BLaER1 treated with 17β-estradiol and CSF1 and Interleukin-3, amounts not matched to agents 10 nM and 100 nM (cell line): ENCODE measurements around the gene FHOD3.
A peak's percentile ranks its signal among the peaks of the same experiment; 100 is the strongest.

ENCODE experiments used
- H3K27ac ChIP-seq, 11 experiments: shearing (Covaris generic); formaldehyde crosslinking; 2 replicates each; pipeline ENCODE4 v1.8.1; 2022
- H3K27me3 ChIP-seq, 11 experiments: shearing (Covaris generic); formaldehyde crosslinking; 2 replicates each; pipeline ENCODE4 v1.8.1; 2022
- H3K36me3 ChIP-seq, 11 experiments: shearing (Covaris generic); formaldehyde crosslinking; 2 replicates each; pipeline ENCODE4 v1.8.1; 2022
- H3K4me1 ChIP-seq, 10 experiments: shearing (Covaris generic); formaldehyde crosslinking; 2 replicates each; pipeline ENCODE4 v1.8.1; 2022
- H3K4me2 ChIP-seq, 11 experiments: shearing (Covaris generic); formaldehyde crosslinking; 2 replicates each; pipeline ENCODE4 v1.8.1; 2022
- H3K4me3 ChIP-seq, 10 experiments: shearing (Covaris generic); formaldehyde crosslinking; 2 replicates each; pipeline ENCODE4 v1.8.1; 2022
- H3K9ac ChIP-seq, 11 experiments: shearing (Covaris generic); formaldehyde crosslinking; 2 replicates each; pipeline ENCODE4 v1.8.1; 2022
- H3K9me3 ChIP-seq, 11 experiments: shearing (Covaris generic); formaldehyde crosslinking; replicated peaks in 1 of 11; 2 replicates each; pipeline ENCODE4 v1.8.1; 2022
- H4K20me1 ChIP-seq, 11 experiments: shearing (Covaris generic); formaldehyde crosslinking; 2 replicates each; pipeline ENCODE4 v1.8.1; 2022
- Cebpa-rat ChIP-seq, 11 experiments: shearing (Covaris generic); IDR thresholded peaks; 2 replicates each; pipeline ENCODE4 v1.8.1; 2022

Gene FHOD3

DNA sequence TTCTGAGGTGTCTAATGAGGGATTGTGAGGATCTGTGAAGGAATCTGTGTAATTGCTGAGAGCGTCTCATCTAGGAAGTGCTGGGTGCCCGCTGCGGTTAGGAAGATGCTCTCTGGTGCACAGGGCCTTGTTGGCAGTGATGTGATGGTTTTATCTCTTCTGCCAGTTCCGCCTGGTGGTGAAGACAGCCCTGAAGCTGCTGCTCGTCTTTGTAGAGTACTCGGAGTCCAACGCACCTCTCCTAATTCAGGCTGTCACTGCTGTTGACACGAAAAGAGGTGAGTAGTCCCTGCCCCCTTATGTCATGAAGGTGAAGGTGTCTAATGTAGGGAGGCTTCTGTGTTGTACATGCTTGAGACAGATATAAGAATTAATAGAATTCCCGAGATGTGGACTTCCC is 297.1 kb downstream of the FHOD3 start:
- Histone ChIP-seq H3K27ac (no peak overlapping the region), H3K27me3 (no peaks in the 10 kb centered on the region), H3K9ac (no peak overlapping the region), H3K9me3 (no peaks in the 10 kb centered on the region), H3K36me3 (no peaks in the 10 kb centered on the region), H3K4me1 (peaks cover 0 to 11% (median 9%) of the 10 kb centered on the region in 10 experiments; a peak in 9 of 20 replicates), H4K20me1 (no peaks in the 10 kb centered on the region), H3K4me3 (no peak overlapping the region), H3K4me2 (peak overlapping the region in 4 of 11 experiments; percentile 3 to 41 (median 12); a peak in 3 of 22 replicates)
- no peak for TF ChIP-seq Cebpa-rat (IDR thresholded peaks at IDR 0.05)

- Histone ChIP-seq H3K4me3 (no peak overlapping the region), H3K9me3 (no peaks in the 10 kb centered on the region), H3K27ac (no peak overlapping the region), H3K9ac (no peak overlapping the region), H3K4me1 (peaks cover 0 to 13% (median 10%) of the 10 kb centered on the region in 10 experiments; a peak in 10 of 20 replicates), H4K20me1 (no peaks in the 10 kb centered on the region), H3K36me3 (no peaks in the 10 kb centered on the region), H3K27me3 (no peaks in the 10 kb centered on the region), H3K4me2 (peak overlapping the region in 4 of 11 experiments; percentile 3 to 41 (median 12); a peak in 4 of 22 replicates)
- no peak for TF ChIP-seq Cebpa-rat (IDR thresholded peaks at IDR 0.05)
Observed at GRCh38 chr18:36595046-36595817, 297.7 kb downstream of the FHOD3 start.

- no peaks in the 10 kb centered on the region for H3K36me3 ChIP-seq
- no peak overlapping the region for H3K4me3 ChIP-seq
- no peak overlapping the region for H3K4me2 ChIP-seq
- no peak overlapping the region for H3K9ac ChIP-seq
- TF ChIP-seq Cebpa-rat (IDR thresholded peaks at IDR 0.05), result no peak
- H3K27ac ChIP-seq, result no peak overlapping the region
- H3K27me3 ChIP-seq, result no peaks in the 10 kb centered on the region
- H4K20me1 ChIP-seq, result no peaks in the 10 kb centered on the region
- H3K9me3 ChIP-seq, result no peaks in the 10 kb centered on the region
- peaks cover 0 to 19% (median 13%) of the 10 kb centered on the region in 10 experiments; a peak in 14 of 20 replicates for H3K4me1 ChIP-seq
Observed at GRCh38 chr18:36595818-36596215, 298.3 kb downstream of the FHOD3 start.

DNA sequence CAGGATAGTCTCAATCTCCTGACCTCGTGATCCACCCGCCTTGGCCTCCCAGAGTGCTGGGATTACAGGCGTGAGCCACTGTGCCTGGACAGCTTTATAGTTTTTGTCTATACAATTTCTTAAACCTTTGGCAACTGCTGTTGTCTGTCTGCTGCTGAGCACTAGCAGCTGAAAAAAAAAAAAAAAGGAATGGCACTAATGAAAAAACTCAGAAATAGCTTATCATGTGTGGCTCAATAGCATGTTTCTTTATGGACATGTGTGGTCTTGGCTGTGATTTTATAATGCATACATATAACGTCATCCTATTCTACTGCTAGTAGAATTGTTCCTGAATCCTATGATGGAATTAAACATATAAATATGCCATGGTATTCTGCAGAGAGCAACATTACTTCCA is 300.1 kb downstream of the FHOD3 start:
- Histone ChIP-seq H3K4me3 (no peak overlapping the region), H4K20me1 (no peaks in the 10 kb centered on the region), H3K9ac (no peak overlapping the region), H3K9me3 (no peaks in the 10 kb centered on the region), H3K36me3 (no peaks in the 10 kb centered on the region), H3K4me1 (peaks cover 0 to 25% (median 20%) of the 10 kb centered on the region in 10 experiments; a peak in 14 of 20 replicates), H3K27me3 (no peaks in the 10 kb centered on the region), H3K27ac (no peak overlapping the region), H3K4me2 (no peak overlapping the region)
- TF ChIP-seq Cebpa-rat (IDR thresholded peaks at IDR 0.05), result no peak

DNA sequence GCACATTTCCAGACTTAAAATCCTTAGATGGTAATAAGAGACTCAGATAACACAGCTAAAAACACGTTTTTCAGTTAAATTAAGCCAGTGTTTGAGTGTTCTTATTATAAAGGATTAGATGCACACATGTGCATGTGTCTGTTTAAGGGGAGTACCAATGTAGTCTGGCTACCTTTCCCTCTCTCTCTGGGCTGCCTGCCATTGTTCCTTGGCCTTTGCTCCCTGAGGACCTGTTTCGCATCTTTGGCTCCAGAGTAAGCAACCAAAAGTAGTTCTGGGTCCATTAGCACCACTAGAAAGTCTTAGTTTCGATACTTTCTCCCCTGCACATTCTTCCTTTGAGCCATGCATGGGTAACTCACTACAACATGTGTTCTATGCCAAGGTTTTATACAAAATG is 303.0 kb downstream of the FHOD3 start:
- no peak overlapping the region for H3K9ac ChIP-seq
- H3K4me1 ChIP-seq, result peaks cover 0 to 16% (median 12%) of the 10 kb centered on the region in 10 experiments; a peak in 12 of 20 replicates
- TF ChIP-seq Cebpa-rat (IDR thresholded peaks at IDR 0.05), result no peak
- no peaks in the 10 kb centered on the region for H3K36me3 ChIP-seq
- peak overlapping the region in 6 of 11 experiments; percentile 0 to 54 (median 18); a peak in 8 of 22 replicates for H3K4me2 ChIP-seq
- no peaks in the 10 kb centered on the region for H3K9me3 ChIP-seq
- no peaks in the 10 kb centered on the region for H4K20me1 ChIP-seq
- H3K4me3 ChIP-seq, result no peak overlapping the region
- H3K27me3 ChIP-seq, result no peaks in the 10 kb centered on the region
- H3K27ac ChIP-seq, result 0 out of 22 replicates have a peak overlapping the region, but pooled peaks of 2 of the 11 experiments have one; percentile 15 to 55

- Histone ChIP-seq H3K36me3 (no peaks in the 10 kb centered on the region), H3K4me2 (peak overlapping the region in 6 of 11 experiments; percentile 2 to 54 (median 18); a peak in 6 of 22 replicates), H3K4me1 (peaks cover 0 to 16% (median 12%) of the 10 kb centered on the region in 10 experiments; a peak in 12 of 20 replicates), H3K9ac (no peak overlapping the region), H3K27me3 (no peaks in the 10 kb centered on the region), H3K9me3 (no peaks in the 10 kb centered on the region), H3K4me3 (no peak overlapping the region), H4K20me1 (no peaks in the 10 kb centered on the region), H3K27ac (peak overlapping the region in 5 of 11 experiments; percentile 15 to 55 (median 39); a peak in 7 of 22 replicates)
- TF ChIP-seq Cebpa-rat (IDR thresholded peaks at IDR 0.05), result no peak
Observed at GRCh38 chr18:36601316-36601715, 303.8 kb downstream of the FHOD3 start.

GRCh38 chr18:36602071-36602470 is 304.6 kb downstream of the FHOD3 start:
- TF ChIP-seq Cebpa-rat (IDR thresholded peaks at IDR 0.05), result no peak
- H3K9ac ChIP-seq, result no peak overlapping the region
- H3K27ac ChIP-seq, result no peak overlapping the region
- no peak overlapping the region for H3K4me3 ChIP-seq
- peaks cover 0 to 7% (median 0%) of the 10 kb centered on the region in 11 experiments; a peak in 5 of 22 replicates for H3K9me3 ChIP-seq
- H3K4me1 ChIP-seq, result peaks cover 0 to 16% (median 12%) of the 10 kb centered on the region in 10 experiments; a peak in 12 of 20 replicates
- H3K36me3 ChIP-seq, result no peaks in the 10 kb centered on the region; a peak in 1 of 22 replicates
- no peak overlapping the region for H3K4me2 ChIP-seq
- no peaks in the 10 kb centered on the region for H3K27me3 ChIP-seq
- H4K20me1 ChIP-seq, result no peaks in the 10 kb centered on the region

- no peaks in the 10 kb centered on the region; a peak in 1 of 22 replicates for H3K36me3 ChIP-seq
- H3K4me1 ChIP-seq, result peaks cover 0 to 16% (median 12%) of the 10 kb centered on the region in 10 experiments; a peak in 12 of 20 replicates
- TF ChIP-seq Cebpa-rat (IDR thresholded peaks at IDR 0.05), result no peak
Observed at GRCh38 chr18:36602620-36603019, 305.1 kb downstream of the FHOD3 start.

DNA sequence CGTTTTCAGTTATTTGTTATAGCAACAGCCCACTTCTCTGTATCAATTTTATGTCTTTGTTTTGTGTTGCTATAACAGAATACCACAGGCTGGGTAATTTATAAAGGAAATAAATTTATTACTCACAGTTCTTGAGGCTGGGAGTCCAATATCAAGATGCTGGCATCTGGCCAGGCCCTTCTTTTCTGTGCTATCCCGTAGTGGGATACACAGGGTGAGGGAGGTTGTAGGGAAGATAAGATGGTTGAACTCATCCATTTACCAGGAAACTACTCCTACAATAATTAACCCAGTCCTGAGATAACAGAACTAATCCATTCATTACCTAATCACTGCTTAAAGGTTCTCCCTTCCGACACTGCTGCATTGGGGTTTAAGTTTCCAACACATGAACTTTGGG is 310.6 kb downstream of the FHOD3 start:
- no peak overlapping the region for H3K27ac ChIP-seq
- H3K36me3 ChIP-seq, result no peaks in the 10 kb centered on the region; a peak in 1 of 22 replicates
- no peaks in the 10 kb centered on the region for H3K27me3 ChIP-seq
- H3K9me3 ChIP-seq, result peaks cover 0 to 23% (median 3%) of the 10 kb centered on the region in 11 experiments; a peak in 7 of 22 replicates
- no peak overlapping the region for H3K9ac ChIP-seq
- no peak overlapping the region for H3K4me3 ChIP-seq
- peaks cover 0 to 42% (median 29%) of the 10 kb centered on the region in 10 experiments; a peak in 17 of 20 replicates for H3K4me1 ChIP-seq
- H3K4me2 ChIP-seq, result no peak overlapping the region
- no peak for TF ChIP-seq Cebpa-rat (IDR thresholded peaks at IDR 0.05)
- H4K20me1 ChIP-seq, result no peaks in the 10 kb centered on the region; a peak in 1 of 22 replicates

More at GRCh38 chr18:36602620-36603019, 305.1 kb downstream of the FHOD3 start:
- Histone ChIP-seq H3K27ac (no peak overlapping the region), H3K4me2 (no peak overlapping the region), H4K20me1 (no peaks in the 10 kb centered on the region), H3K27me3 (no peaks in the 10 kb centered on the region), H3K9ac (no peak overlapping the region), H3K4me3 (no peak overlapping the region), H3K9me3 (peaks cover 0 to 10% (median 0%) of the 10 kb centered on the region in 11 experiments; a peak in 5 of 22 replicates)
